ENCODE results near the gene RNF222.

RNF222 gene, protein sequence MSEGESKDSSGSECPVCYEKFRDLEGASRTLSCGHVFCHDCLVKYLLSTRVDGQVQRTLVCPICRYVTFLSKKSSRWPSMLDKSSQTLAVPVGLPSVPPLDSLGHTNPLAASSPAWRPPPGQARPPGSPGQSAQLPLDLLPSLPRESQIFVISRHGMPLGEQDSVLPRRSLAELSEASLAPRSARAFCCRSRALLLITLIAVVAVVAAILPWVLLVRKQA

DNA sequence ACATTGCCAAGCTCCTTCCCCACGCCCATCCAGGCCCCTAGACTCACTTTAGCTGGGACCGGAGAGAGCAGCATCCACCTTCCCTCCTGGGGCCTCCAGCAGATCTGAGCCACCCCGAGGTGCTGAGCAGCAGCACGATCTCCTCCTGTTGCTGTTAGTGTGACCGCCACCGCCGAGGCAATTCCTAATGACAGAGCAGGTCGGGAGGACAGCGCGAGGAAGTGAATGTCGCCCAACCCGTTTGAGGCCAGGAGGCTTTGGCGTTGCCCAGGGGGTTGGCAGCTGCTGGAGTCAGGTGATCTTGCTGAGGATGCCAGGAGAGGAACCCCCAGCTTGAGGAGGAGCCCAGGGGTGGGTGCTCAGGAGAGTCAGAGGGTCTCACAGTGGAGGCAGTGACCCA lies at the start of gene RNF222:
TSS of gene RNF222 (minus strand) at position 192 of the 400 bp plus-strand sequence. CDS start 4,366 bp downstream, outside the sequence.
- DNase-seq: no peak

DNA sequence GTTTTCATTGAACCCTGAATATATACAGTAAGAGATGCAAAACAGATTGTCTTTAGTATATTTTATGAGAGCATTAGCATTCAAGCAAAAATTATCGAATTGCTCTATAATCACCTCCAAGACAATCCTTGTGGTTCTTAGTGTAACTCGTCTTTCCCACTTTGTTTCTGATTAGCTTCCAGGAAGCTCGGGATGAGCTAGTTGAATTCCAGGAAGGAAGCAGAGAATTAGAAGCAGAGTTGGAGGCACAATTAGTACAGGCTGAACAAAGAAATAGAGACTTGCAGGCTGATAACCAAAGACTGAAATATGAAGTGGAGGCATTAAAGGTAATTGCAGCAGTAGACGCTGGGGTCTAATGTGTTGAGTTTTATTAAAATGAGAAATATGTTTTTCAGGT lies 47.9 kb upstream of the RNF222 start:
- DNase-seq: no peak

DNA sequence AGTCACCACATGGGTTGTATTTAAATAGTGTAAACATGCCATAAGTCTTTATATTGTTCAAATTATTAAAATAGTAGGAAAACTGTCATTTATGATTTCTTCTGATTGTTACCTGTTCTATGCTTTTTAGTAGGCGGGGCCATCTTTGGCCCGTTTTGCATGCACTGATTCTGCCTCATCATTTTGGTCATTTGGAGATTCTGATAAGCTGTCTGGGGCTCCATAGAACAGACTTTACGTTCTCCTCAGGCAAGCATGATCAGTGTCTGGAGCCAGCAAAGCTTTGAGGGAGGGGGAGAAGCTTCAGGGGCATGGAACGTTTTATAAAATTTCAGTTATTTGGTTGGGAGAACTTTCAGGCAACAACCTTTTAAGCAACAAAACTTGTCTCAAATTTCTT lies 46.9 kb upstream of the RNF222 start:
- no peak for DNase-seq

DNA sequence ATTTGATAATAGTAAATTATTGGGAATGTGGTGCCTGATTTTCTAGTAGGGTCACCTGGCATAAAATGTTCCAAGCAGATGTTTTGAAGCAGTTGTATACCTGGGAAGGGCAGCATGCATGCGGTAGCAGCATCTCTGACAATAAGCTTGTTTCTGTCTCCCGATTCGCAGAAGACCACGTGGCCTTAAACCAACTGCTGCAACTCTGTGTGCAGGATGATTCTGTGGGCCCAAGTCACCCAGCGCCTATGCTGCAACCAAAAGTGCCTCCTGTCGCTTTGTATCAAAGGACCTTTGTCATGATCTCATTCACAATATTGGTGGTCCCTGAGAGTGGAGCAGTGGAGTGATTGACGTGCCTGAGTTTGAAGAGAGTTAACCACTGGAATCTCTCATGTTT lies 46.1 kb upstream of the RNF222 start:
- no peak for DNase-seq

DNA sequence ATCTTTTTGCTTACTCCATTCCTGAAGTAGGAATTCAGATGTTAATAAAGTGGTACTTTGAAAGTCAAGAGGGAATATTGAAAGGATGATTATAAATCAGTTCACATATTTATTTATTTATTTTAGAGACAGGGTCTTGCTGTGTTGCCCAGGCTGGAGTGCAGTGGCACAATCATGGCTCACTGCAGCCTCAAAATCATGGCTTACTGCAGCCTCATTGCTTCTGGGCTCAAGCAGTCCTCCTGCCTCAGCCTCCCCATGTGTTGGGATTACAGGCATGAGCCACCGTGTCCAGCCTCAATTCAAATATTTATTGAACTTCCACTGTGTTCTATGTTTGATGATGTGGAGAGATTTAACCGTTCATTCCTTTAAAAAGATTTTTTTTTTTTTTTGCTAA lies 44.7 kb upstream of the RNF222 start:
- DNase-seq: no peak

DNA sequence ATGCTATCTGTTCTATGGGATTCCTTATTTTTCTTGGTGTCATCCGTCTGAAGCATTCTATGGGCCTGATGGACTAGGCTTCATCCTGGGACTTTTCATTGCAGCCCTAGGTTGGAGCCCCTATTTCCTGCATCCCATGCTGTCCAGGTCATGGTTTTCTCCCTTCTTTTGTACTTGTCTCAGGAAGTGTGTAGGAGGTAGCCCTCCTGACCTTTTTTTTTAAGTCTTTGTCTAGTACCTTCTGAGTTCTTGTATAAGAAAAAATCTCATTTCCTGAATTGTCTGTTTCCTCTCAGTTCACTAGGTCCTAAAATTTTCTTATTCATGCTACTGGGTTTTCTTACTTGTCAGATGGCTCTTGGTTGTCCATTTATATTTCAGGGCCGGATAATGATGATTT lies 44.1 kb upstream of the RNF222 start:
- DNase-seq: no peak

DNA sequence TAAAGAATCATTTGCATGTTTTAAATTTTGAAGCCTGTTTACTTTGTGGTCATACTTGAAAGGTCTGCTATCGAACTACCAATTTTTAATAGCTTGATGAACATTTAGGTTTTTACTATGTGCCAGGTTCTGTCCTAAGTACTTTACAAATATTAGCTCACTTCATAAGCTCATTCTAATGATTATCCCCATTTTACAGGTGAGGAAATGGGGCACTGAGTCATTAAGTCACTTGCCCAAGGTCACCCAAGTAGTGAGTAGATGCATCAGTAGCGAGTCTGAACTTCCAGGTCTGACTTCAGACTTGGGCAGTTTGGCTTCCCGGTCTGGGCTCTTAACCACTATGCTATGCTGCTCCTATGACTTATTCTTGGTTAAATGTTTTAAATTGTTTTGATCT lies 42.1 kb upstream of the RNF222 start:
- DNase-seq: no peak

DNA sequence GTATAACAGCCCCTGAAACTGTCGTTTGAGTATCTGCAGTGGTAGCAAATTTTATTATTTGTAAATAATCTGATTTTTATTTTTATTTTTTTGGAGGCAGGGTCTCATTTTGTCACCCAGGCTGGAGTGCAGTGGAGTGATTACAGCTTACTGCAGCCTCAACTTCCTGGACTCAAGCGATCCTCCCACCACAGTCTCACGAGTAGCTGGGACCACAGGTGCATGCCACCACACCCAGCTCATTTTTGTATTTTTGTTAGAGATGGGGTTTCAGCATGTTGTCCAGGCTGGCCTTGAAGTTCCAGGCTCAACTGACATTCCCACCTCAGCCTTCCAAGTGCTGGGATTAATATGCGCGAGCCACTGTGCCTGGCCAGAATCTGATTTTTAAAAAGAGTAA lies 40.8 kb upstream of the RNF222 start:
- no peak for DNase-seq

DNA sequence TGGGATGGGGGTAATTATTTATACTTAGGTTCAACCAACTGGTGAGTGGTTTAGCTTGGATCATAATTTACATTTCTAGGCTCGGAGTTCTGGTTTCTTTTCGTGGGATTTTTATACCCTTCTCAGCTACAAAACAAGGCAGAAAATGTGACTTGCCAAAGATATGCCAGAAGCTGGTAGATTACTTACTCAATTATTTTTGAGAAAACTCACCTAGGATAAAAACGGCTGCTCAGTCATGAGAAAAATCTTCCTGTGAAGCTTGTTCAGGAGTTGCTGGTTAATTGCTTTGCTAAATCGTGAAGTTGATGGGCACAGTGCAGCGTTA lies 39.2 kb upstream of the RNF222 start:
- DNase-seq: no peak

DNA sequence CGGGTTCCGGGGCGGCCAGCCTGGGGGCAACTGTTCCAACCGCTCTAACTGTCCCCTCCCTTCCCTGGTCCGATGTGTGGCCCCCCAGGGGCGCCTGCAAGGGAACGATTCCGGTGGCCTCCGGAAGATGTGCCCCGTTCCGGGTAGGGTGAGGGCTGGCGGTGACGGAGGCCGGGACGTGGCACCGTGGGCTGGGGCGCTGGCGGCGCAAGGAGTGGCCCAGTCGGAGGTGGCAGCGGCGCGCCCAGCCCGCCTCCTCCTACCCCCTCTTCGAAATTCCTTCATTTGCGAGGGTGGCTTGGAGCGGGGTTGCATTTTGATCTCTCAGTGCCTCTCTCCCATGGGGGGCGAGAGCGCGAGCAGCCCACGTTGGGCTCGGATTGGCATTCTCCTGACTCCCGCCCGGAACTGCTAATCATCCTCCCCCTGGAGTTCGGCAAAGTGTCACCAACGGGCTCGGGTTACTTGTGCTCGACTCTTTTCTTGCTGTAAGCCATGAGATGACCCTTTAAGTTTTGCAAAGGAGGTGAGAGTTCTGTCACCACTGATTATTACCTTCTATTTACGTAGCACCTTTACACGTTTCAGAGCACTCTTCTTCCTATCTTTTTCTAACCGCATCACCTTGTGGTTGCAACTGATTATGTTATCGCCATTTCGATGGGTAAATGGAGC lies 38.7 kb upstream of the RNF222 start:
- DNase-seq: peak; percentile 73

DNA sequence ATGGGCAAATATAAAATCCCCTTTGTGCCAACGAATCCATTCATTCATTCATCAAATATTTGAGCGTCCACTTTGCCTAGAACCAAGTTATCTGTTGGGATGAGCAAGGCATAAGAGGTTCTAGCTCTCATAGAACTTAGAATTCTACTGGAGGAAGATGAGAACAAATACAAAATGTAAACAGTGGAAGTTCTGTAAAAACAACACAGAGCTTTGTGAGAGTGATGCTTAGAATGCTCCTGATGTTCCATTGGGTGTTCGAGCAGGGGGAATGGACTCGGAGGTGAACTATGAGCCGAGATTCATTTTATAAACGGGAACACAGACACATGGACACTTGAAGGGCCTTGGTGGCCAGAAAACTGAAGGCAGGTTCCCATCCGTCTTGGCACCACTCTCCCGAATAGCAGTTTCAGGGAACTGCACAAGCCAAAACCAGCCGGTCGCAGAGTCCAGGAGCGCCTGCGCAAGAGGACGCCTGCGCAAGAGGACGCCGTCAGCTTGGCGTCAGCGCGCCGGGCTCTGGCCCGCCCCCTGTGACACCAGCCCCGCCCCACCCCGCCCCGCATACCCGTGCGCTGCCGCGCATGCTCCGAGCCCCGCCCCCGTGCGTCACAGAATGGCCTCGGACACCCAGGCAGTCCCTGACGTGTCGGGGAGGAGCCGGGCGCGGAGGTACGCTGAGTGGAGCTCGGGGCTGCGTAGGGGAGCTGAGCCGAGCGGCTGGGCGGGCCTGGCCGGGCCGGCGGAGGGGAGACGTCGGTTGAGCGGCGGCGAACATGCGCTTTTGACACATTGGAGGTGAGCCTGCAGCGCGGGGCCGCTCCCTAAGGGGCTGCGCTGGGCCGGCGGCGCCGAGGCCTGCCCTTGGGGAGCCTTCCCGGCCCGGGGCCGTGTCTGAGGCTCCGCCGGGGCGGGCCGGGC lies 37.9 kb upstream of the RNF222 start, which contains the start of gene NDEL1:
TSS of gene NDEL1 (plus strand) at position 640 of the 924 bp plus-strand sequence. CDS start 8,388 bp downstream, outside the sequence.
- peak; percentile 95 for DNase-seq

DNA sequence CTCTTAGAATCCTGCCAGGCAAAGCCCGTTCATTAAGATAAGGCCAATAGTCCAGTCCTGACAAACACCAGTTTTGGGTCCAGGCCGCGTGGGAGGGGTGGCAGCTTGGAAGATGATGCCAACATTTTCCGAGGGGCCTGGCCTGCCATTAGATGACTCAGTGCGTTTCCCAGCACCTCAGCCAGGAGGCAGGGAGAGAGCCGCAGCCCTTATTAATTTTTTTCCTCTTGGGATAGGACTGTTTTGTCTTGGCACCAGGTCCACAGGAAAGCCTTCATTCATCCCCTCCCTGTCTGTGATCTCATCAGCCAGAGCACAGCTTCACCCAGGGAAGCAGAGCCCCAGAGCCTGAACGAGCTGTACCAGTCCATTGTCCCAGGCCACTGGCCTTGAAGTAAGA lies 33.3 kb upstream of the RNF222 start:
- no peak for DNase-seq

DNA sequence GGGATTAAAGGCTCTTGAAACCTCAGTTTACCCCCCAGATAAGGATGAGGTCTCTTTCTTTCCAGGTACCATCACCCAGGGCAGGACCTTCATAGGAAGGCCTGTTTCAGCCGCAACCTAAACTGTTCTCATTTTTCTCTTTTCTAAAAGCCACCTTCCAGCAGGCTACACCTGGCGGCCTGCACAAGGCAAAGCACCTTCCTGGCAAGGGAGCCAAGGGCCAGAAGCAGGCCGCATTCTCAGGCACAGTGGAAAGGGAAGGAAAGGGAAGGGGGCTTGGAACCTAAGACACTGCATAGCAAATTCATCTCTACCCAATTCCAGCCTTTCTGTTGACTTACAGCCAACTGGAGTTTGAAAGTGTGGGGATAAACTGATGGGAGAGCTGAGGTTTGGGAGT lies 29.2 kb upstream of the RNF222 start:
- no peak for DNase-seq

DNA sequence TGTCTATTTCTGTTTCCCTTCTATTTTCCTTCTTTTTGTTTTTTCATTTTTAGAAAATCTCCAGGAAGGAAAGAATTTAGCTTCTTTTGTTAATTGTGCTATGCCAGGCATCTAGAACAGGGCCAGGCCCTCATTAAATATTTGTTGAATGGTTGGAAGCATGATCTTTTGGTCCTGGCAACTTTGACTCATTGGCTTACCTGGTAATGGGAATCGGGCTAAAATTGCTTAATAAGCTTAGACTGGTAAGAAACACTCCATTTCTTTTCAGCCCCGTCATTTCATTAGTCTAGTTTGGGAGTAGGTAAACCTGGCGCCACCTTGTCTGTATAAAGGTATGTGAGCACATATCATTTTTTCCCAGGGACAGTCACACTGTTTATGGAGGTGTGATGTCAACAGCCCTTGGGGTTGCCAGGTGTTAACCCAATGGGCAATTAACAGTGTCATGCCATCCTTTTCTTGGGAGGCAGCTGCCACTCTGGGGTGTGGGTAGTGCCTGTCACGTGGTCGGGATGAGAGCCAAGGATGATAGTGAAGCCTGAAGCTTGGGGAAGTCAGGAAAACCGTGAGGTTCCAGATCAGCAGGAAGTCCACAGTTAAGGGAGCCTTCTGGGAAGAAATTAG lies 28.6 kb upstream of the RNF222 start:
- DNase-seq: peak; percentile 22

DNA sequence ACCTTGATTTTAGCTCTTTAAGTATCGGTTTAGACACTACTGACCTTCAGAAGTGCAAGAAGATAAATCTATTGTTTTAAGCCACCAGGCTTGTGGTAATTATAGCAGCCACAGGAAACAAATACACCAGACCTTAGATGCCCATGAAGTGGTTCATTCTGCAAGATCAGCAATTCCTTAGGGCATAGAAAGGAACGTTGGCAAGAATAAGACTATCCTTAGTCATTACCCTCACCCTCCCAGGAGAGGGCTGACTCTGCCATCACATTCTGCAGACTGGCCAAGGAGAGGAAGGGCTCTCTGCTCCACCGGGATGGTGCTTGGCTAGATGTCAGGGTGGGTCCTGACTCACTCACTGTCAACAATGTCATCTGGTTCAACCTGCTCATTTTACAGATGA lies 23.9 kb upstream of the RNF222 start:
- DNase-seq: no peak

DNA sequence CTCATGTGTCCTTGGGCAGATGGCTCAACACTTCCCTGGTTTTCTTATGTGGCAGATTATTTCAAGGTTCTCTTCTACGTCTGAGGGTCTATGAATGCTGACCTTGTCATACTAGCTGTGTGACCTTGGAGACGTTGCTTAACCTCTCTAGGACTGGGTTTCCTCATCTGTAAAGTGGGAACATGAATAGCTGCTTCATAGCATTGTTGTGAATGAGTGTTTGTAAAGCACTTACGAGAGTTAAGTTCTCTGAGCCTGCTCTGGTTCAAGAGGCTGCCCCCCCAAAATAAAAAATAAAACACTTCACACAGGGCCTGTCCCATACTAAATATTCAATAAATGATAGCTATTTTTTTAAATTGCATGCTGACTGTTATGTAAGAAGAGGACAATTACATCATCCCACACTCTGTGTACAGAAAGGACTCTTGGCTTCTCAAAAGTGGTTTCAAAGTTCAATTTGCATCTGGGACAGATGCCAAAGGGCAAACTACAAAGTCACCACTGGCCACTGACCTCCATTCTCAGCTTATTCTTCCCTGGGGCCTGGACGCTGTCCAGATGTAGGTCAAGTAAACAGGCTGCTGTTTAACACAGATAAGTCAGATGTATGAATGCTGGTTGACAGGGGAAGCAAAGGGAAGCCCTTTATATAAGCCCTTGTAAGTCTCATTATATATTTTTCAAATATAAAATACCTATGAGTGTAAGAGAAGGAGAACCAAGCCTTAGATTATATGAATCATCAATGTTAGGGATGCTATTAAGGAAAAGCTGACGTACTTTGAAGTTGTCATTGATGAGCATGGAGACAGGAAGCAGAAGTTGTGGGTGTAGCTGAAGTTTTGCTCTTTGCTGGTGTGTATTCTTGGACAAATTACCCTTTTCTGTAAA lies 22.7 kb upstream of the RNF222 start:
- DNase-seq: no peak

DNA sequence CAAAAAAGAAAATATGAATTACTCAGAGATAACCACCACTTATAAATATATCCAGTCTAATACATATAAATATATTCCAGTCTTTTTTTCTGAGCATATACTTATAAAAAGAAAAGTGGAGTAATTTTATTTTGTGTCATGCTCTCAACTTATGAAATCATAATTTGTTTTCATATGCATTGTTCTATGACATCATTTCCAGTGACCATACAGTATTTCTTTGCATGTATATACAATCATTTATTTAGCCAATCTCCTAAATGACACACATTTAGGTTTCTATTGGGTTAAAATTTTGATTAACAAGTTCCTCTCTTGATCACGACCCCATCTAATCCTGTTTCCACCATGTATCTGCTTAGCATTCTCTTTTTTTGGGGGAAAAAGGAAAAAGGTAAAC lies 21.7 kb upstream of the RNF222 start:
- no peak for DNase-seq

DNA sequence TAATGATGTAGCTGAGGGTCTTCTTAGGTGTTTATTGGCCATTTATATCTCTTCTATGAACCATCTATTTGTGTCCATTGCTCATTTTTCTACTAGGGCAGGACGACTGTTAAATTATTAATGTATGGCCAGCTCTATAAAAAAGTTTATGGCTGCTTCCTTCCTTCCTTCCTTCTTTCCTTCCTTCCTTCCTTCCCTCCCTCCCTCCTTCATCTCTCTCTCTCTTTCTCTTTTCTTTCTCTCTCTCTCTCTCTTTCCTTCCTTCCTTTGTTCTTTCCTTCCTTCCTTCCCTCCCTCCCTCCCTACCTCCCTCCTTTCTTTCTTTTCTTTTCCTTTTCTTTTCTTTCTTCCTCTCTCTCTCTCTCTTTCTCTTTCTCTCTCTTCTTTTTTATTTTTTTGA lies 20.8 kb upstream of the RNF222 start:
- DNase-seq: no peak

DNA sequence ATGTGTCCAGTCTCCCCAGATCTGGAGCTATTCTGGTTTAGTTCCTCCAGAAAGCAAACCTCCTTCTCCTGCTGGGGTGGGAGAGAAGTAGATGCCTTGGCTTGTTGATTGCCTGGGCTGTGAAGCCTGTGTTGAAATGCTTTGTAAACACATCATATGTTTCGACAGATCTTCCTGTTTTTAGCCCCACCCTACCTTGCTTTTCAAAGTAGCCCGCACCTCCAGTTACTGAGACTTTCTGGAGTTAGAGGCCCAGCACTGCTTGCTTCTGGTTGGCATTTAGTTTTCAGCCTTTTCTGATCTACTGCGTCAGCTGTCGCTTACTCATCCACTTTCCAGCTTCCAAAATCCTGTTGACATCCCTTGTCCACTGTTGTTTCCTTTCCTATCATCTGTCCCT lies 20.2 kb upstream of the RNF222 start:
- DNase-seq: no peak

DNA sequence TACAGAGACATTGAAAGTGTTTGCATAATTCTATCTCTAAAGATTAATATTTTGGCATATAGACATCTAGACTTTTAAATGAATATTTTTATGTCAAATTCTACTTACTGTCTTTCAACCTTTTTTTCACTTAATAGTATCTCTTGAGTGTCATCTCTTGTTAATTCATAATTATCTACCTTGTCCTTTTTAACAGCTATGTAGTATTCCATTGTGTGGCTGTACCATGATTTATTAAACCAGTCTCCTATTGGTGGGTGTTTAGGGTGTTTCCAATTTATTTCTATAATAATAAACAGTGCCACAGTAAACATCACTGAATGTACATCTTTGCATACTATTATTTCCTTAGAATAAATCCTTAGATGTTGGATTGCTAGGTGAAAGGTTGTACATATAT lies 16.3 kb upstream of the RNF222 start:
- DNase-seq: no peak

DNA sequence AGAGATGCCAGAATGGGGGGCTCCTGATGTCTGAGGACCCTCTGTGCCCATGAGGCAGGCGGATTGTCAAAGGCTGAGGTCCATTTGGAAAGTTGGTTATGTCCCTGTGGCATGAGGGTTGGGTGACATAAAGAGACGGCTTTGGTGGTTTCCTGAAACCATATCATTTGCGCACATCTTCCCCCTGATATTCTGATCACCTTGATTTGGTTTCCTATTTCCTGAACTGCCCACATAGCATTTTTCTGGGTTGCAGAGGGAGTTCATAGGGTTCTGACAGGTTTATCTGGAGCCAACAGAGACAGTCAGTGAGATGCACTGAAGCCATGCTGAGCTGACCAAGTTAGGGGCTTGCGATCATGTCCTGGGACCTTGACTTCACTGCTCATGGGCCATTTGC lies 15.7 kb upstream of the RNF222 start:
- DNase-seq: no peak

DNA sequence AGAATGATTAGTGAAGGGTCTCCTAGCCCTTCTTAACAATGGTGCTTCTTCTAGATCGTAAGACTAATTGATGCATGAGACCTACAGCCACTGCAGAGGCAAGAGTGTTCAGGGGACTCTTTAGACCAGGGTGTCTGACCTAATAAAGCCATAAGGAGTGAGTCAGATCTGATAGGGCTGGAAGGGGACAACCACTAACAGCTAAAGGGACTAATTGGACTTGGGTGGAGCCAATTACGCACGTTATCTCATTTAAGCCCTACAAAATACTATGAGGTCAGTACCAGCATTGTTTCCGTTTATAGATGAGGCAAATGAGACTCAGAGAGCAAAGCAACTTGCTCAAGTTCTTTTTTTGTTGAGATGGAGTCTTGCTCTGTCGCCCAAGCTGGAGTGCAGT lies 14.5 kb upstream of the RNF222 start:
- DNase-seq: no peak

DNA sequence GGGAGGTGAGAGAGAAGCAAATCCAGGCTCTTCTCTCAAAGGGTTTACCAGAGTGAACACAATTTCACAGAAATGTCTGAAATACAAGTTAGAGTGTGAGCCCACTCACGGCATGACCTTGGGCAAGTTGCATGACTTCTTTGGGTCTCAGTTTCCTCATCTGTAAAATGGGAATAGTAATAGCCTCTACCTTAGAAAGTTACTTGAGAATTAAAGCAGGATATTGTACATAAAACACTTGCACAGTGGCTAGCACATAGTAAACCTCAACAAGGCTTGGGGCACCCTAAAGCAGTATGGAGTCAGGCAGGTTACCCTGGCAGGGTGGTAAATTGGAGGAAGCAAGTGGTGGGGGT lies 13.2 kb upstream of the RNF222 start:
- no peak for DNase-seq
